HG03354 (cell line): ENCODE results near the gene CEP72.
A peak's percentile ranks its signal among the peaks of the same experiment; 100 is the strongest.
"Not testable (repeated sequence)": the region's sequence is repeated elsewhere in the genome, so short reads cannot be mapped to it uniquely, and the experiment has no call there.

Experiments used
- ATAC-seq: cut with Tn5 transposase; IDR thresholded peaks from one replicate; pipeline ENCODE4 v1.9.1; 2021; ENCODE audit warnings: mild to moderate bottlenecking; ENCODE audit not compliant: unreplicated experiment, poor library complexity, severe bottlenecking

Gene CEP72

DNA sequence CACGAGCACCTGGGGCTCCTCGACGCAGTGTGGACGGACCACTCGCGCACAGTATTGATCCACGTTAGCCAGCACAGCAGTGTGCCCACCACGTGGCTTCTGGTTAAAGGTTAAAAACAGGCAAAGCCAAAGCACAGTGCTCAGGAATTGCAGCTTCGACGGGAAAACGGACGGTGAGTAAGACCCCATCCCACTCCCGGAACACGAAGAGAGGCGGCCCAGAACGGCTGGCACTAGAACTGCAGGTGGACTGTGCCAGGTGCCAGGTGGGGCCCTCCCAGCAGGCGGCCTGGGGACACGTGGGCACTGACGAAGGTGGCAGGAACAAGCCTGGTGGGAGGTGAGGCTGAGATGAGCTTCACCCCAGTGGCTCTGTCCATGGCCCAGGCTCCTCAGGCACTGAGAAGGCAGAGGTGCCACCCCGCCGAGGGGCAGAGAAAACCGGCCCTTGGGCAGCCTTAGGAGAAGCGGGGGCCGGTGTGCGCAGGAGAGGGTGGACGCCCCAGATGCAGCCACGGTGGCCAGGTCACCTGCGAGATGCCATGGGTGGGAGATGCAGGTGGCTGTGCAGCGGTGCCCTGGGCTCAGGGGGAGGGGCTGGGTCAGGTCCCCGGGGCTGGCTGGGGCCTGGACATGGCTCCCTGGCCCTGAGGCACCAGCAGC lies 76.3 kb downstream of the CEP72 start:
- not testable (repeated sequence) for ATAC-seq

DNA sequence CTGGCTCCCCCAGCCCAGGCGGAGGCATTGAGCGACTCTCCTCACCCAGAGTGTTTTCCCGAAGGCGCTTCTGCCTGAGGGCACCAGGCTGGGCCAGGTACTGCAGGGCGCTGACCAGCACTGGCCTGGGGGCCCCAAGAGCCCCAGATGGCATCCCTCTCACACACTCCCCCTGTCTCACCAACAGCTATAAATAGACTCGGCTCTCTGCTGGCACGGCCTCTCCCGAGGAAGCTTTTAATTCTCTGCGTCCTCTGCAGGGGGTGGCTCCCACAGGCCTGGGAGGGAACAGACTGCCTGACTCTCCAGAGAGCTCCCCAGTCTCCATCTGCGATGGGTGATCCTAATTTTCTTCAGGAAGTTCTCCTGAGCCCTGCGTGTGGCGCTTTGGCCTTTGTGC lies 78.2 kb downstream of the CEP72 start:
- not testable (repeated sequence) for ATAC-seq

DNA sequence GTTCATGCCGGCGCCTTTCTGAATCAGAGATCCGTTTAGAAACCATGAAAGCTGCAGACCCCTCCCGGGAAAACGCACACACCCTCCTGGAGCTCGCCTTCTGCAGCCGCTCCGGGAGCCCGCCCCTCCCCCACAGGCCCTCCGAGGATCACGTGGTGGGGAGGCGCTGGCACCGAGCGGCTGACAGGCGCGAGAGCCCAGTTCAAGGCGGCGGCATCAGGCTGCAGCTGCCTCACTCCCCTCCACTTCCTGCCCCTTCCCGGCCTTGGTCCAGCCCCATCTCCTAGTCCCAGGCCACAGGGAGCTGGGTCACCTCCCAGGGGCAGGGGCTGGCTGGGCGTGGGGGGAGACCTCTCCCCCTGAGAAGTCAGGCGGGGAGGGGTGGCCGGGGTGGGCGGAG lies 78.9 kb downstream of the CEP72 start:
- ATAC-seq = not testable (repeated sequence)

DNA sequence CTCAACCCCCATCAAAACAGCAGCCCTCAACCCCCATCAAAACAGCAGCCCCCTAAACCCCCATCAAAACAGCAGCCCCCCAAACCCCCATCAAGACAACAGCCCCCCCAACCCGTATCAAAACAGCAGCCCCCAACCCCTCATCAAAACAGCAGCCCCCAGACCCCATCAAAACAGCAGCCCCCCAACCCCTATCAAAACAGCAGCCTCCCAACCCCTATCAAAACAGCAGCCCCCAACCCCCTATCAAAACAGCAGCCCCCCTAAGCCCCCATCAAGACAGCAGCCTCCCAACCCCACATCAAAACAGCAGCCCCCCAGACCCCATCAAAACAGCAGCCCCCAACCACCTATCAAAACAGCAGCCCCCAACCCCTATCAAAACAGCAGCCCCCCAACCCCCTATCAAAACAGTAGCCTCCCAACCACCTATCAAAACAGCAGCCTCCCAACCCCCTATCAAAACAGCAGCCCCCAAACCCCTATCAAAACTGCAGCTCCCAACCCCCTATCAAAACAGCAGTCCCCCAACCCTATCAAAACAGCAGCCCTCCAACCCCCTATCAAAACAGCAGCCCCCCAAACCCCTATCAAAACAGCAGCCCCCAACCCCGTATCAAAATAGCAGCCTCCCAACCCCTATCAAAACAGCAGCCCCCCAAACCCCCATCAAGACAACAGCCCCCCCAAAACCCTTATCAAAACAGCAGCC lies 79.8 kb downstream of the CEP72 start:
- no peak for ATAC-seq

DNA sequence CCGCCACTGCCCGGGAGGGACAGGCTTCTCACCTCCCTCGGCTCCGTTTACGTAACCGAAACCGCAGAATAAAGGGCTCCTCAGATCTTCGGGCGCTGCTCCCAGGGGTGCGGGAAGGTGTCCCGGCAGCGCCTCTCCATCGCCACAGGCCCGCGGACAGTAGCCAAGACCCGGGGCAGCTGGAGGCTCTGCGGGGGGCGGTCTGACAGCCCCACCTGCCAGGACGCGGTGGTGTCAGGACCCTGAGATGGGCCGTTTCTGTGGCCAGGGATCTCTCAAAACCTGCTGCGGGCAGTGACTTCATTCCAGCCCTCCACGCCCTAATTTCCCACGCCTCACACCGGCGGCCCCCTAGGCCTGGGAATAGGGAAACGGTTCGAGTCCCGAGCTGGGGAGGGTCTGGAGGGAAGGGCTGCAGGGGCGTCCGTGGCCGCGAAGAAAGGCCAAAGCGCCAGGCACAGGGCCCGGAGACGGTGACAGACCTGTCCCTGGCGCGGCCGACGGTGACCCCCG lies 80.4 kb downstream of the CEP72 start:
- ATAC-seq = peak; percentile 11

DNA sequence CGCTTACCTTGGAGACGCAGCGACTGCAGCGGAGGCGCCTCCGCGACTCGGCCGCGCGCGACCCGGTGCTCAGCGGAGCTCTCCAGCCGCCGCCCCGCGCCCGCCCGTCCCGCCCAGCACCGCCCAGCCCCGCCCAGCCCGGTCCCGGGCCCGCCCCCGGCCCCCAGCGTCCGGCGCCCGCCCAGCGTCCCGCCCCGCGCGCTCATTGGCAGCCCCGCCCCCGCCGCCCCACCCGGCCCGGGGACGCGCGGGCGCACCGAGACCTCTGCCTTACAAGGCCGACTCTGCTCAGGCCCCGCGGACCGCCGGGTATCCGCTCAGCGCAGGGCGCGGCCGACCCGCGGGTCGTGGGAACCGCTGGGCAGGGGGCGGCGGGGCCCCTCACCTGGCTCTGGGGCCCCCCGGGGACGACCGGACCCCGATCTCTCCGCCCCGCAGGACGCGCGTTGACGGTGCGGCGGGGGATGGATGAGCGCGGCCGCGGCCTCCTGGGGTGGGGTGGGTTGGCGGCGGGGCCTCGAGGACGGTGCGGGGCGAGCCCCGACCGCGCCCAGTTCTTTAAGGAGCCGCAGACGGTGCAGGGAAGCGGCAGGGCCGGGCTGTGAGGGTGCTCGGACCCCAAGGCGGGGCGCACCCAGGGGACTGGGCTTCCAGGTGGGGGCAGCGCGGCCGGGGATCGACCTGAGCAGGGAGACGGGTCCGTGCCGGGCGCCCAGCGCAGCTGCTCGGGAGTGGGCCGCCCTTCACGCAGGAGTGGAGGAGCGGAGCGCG lies 81.3 kb downstream of the CEP72 start, which contains the start of gene TPPP:
TSS of gene TPPP (minus strand) at position 82 of the 771 bp plus-strand sequence. CDS start 15,292 bp downstream, outside the sequence.
- peak; percentile 70 for ATAC-seq

DNA sequence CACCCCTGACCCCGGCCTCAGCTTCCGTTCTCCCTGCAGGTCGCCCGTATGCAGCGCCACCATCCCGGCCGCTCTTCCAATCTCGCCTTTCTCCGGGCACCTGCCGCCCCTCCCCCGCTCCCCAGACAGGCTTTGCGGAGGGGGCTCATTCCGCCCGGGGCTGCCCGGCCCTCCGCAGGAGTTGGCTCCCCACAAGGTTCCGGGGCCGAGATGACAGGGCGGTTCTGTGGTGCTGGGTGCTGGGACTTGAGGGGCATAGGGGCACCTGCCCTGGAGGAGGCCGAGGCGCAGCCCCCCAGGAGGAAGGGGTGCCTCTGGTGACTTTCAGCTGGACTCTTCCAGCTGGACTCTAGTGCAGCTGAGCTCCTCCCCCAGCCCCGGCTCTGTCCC lies 81.9 kb downstream of the CEP72 start:
- ATAC-seq = peak; percentile 10

DNA sequence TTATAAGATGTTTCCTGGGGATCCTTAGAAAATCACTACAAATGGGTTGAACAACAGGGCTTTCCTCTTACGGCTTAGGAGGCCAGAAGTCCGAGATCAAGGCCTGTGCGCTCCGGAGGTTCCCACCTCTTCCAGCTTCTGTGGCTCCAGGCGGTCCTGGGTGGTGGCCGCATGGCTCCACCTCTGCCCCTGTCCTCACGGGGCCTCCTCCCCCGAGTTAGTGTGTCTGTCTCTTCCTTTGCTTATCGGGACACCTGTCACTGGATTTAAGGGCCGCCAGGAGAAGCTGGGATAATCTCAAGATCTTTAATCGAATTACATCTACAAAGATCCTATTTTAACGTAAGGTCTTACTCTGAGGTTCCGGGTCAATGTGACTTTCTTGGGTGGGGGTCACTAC lies 83.3 kb downstream of the CEP72 start:
- ATAC-seq = not testable (repeated sequence)

DNA sequence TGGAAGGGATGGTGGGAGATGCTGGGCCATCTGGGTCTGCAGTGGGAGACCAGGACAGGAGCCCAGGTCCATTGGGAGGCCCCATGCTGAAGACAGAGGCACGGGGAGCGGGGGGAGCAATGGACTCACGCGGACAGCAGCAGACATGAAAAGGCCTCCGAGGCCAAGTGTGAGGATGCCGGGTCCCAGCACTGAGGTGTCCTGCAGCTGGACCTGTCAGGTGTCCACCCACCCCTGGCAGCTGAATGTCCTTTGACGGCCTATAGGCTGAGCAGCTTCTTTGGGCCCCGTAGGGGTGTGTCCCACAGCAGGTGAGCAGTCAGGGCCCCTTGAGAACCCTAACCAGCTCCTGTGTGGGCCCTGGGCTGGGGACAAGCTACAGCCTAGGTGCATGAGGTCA lies 84.1 kb downstream of the CEP72 start:
- not testable (repeated sequence) for ATAC-seq

DNA sequence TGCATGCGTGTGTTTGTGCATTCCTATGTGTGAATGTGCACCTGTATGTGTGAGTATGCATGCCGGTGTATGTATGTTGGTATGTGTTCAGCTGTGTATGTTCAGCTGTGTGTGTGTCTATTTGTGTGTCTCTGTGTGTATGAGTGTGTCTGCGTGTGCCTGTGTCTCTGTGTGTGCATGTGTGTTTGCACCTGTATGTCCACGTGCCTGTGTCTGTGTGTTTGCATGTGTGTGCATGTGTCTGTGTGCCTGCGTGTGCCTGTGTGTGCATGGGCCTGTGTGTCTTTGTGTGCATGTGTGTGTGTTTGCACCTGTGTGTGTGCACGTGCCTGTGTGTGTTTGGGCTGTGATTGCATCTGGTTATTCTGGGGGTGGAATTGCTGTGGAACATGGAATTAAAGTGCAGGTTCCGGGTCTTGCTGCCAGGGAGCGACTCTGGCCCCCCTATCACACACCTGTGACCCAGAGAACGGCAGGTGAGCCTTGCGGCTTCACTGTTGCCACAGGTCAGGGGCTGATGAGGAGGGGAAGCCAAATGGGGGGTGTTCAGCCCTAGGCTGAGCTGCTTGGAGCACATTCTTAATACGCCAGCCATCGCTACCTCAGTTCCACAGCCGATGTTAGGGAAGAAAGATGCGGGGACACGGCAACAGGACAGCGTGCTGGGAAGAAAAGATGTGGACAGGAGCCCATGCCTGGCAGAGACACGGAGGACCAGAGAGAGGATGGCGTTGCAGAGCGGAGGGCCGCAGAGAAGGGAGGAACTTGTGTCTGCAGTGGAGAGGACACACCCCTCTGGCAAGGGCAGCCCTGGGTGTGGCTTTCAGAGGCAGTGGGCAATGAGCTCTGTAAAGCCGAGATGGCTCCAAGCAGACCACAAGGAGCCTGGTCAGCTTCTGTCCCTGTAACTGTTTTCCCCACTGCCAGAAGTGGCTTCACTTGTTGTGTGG lies 84.9 kb downstream of the CEP72 start:
- not testable (repeated sequence) for ATAC-seq
